Stimulated activated naive CD8-positive, alpha-beta T cell treated with anti-CD3 and anti-CD28 coated beads, Interleukin-15, Interleukin-2, amounts not matched to agents 100 U/mL and 50 U/mL, for 24 hours (primary cell): Measurements from ENCODE around the gene SULT1A2.
"Not testable (repeated sequence)": the region's sequence is repeated elsewhere in the genome, so short reads cannot be mapped to it uniquely, and the experiment has no call there.

Experiments
- ATAC-seq: fragments of 150-1000 bp; cut with Tn5 transposase; one replicate; pipeline ENCODE4 v1.10.0; 2021
- DNase-seq: peaks from one replicate; pipeline ENCODE4 v3.0.0; 2021

Gene SULT1A2

GRCh38 chr16:28596840-28597691, at the start of gene SULT1A2:
Gene SULT1A2 (minus strand): TSS chr16:28597050. CDS start chr16:28595930, 1,120 bp downstream.
- DNase-seq (no peak), ATAC-seq (no peak)

GRCh38 chr16:28639959-28640358, 43.1 kb upstream of the SULT1A2 start:
- not testable (repeated sequence) for ATAC-seq, DNase-seq

- ATAC-seq, DNase-seq: not testable (repeated sequence)
Measured at GRCh38 chr16:28638359-28638758, 41.5 kb upstream of the SULT1A2 start.

- not testable (repeated sequence) for DNase-seq, ATAC-seq
Measured at GRCh38 chr16:28637765-28638164, 40.9 kb upstream of the SULT1A2 start, which contains the start of gene NPIPB8. Gene NPIPB8 (plus strand): TSS chr16:28638065. CDS start chr16:28638361, 296 bp downstream.

- DNase-seq, ATAC-seq: not testable (repeated sequence)
Measured at GRCh38 chr16:28636093-28636823, 39.4 kb upstream of the SULT1A2 start.

- ATAC-seq, DNase-seq: not testable (repeated sequence)
Measured at GRCh38 chr16:28630905-28631304, 34.1 kb upstream of the SULT1A2 start.

GRCh38 chr16:28623172-28623711, 26.4 kb upstream of the SULT1A2 start:
- peak; percentile 95 for ATAC-seq
- DNase-seq: peak; percentile 74

GRCh38 chr16:28622532-28623171, 25.8 kb upstream of the SULT1A2 start:
- ATAC-seq: peak; percentile 7
- DNase-seq: not testable (repeated sequence)

- ATAC-seq (no peak), DNase-seq (no peak)
Measured at GRCh38 chr16:28621481-28622155, 24.8 kb upstream of the SULT1A2 start.

- ATAC-seq, DNase-seq: not testable (repeated sequence)
Measured at GRCh38 chr16:28620316-28620715, 23.5 kb upstream of the SULT1A2 start.

- DNase-seq: no peak
- ATAC-seq: no peak
Measured at GRCh38 chr16:28617874-28618273, 21.0 kb upstream of the SULT1A2 start.

GRCh38 chr16:28616636-28617035, 19.8 kb upstream of the SULT1A2 start:
- ATAC-seq (no peak), DNase-seq (no peak)

- not testable (repeated sequence) for DNase-seq, ATAC-seq
Measured at GRCh38 chr16:28616224-28616577, 19.4 kb upstream of the SULT1A2 start.

- DNase-seq: peak; percentile 22
- not testable (repeated sequence) for ATAC-seq
Measured at GRCh38 chr16:28615486-28616223, 18.8 kb upstream of the SULT1A2 start.

GRCh38 chr16:28614561-28614960, 17.7 kb upstream of the SULT1A2 start:
- ATAC-seq, DNase-seq: not testable (repeated sequence)

GRCh38 chr16:28613912-28614311, 17.1 kb upstream of the SULT1A2 start:
- ATAC-seq, DNase-seq: not testable (repeated sequence)

GRCh38 chr16:28612359-28613280, 15.8 kb upstream of the SULT1A2 start:
- ATAC-seq: peak; percentile 68
- not testable (repeated sequence) for DNase-seq

- no peak for ATAC-seq
- no peak for DNase-seq
Measured at GRCh38 chr16:28610595-28611191, 13.8 kb upstream of the SULT1A2 start.
